Measurements from ENCODE around the gene GALNT17.

GRCh38 chr7:71133232-71133622 is 1.3 kb downstream of the GALNT17 start:
- TF ChIP-seq CTCF (IDR thresholded peaks at IDR 0.05) (no peak), POLR2A (IDR thresholded peaks at IDR 0.05) (no peak)
